Measurements from ENCODE around the gene EXOSC10.
A peak's percentile ranks its signal among the peaks of the same experiment; 100 is the strongest.

EXOSC10 gene

DNA sequence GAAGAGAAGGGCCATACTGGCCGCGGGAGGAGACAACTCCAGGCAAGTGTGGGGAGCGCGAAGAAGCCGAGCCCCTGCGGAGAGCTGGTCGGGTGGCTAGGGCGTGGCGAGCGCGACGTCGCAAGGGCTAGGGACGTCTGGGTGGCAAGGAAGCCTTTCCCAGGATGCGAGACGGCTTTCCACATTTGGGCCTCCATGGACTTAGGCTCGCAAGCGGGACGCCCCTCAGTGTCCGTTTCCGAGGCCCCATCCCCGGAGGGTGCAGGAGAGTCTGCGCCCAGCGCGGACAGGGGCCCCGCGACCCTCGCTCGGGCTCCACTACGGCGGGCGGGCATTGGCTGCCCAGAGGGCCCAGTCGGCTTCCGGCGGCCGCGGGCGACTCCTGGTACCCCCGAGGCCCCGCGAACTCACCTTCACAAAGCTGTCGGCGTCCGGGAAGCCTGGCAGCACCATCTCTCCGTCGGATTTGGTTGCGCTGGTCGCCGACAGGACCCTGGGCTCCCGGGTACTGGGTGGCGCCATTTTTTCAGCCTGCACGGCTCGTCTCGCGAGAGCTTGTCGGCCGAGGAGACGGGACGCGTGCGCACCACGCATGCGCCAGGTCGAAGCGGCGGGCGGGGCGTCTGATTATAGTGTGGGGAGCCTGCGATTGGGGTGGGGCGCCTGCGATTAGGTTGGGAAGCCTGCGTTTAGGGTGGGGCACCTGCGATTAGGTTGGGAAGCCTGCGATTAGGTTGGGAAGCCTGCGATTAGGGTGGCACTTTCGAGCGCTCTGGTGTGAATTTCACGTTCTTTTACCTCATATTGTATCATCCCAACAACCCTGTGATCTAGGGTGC lies at the start of gene EXOSC10:
TSS of gene EXOSC10 (minus strand) at position 560 of the 839 bp plus-strand sequence. CDS start at position 522, 38 bp downstream.
- in situ Hi-C loops (cut with MboI; ENCODE audit: low sequenced_read_pairs, unreplicated experiment), result no loop called here
- DNase-seq (ENCODE audit: low spot score), result peak; percentile 98
- TF ChIP-seq, protein P1, sequence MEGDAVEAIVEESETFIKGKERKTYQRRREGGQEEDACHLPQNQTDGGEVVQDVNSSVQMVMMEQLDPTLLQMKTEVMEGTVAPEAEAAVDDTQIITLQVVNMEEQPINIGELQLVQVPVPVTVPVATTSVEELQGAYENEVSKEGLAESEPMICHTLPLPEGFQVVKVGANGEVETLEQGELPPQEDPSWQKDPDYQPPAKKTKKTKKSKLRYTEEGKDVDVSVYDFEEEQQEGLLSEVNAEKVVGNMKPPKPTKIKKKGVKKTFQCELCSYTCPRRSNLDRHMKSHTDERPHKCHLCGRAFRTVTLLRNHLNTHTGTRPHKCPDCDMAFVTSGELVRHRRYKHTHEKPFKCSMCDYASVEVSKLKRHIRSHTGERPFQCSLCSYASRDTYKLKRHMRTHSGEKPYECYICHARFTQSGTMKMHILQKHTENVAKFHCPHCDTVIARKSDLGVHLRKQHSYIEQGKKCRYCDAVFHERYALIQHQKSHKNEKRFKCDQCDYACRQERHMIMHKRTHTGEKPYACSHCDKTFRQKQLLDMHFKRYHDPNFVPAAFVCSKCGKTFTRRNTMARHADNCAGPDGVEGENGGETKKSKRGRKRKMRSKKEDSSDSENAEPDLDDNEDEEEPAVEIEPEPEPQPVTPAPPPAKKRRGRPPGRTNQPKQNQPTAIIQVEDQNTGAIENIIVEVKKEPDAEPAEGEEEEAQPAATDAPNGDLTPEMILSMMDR (IDR thresholded peaks at IDR 0.05; ENCODE audit: borderline replicate concordance, control extremely low read depth, extremely low read depth, insufficient read depth, missing control alignments), result no peak

DNA sequence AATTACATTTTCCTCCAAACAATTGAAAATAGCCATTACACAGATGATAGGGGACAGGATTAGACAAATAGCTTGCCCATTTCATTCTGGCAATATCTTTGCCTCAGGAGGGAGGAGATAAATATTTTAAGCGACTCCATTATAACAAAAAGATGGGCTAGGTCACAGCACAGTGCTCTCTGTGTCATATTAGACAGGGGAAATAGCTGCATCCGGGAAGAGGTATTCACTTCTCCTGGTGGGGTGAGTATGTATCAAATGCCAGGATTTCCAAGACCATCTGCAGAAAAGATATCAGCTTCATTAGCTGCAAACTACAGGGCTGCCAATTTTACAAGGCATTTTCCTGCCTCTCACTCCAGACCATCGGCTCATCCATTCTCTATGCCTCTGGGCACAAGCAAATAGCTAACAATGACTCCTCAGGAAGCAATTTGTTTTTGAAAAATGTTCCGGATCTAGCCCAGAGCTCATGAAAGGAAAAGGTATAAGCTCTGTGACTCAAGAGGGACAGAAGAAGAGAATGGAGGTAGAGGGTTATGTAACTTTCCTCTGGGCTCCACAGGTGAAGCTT lies 47.6 kb upstream of the EXOSC10 start:
- TF ChIP-seq, protein P1 (IDR thresholded peaks at IDR 0.05; ENCODE audit: borderline replicate concordance, control extremely low read depth, extremely low read depth, insufficient read depth, missing control alignments), result no peak
- DNase-seq (ENCODE audit: low spot score), result no peak
- in situ Hi-C loops (cut with MboI; ENCODE audit: low sequenced_read_pairs, unreplicated experiment), result no loop called here

- TF ChIP-seq, protein P1 (IDR thresholded peaks at IDR 0.05; ENCODE audit: borderline replicate concordance, control extremely low read depth, extremely low read depth, insufficient read depth, missing control alignments), result no peak
- no peak for DNase-seq (ENCODE audit: low spot score)
- in situ Hi-C loops (cut with MboI; ENCODE audit: low sequenced_read_pairs, unreplicated experiment), result no loop called here
These were observed 46.1 kb upstream of the EXOSC10 start for GRCh38 chr1:11145741-11146140.

- in situ Hi-C loops (cut with MboI; ENCODE audit: low sequenced_read_pairs, unreplicated experiment), result no loop called here
- no peak for DNase-seq (ENCODE audit: low spot score)
- TF ChIP-seq, protein P1 (IDR thresholded peaks at IDR 0.05; ENCODE audit: borderline replicate concordance, control extremely low read depth, extremely low read depth, insufficient read depth, missing control alignments), result no peak
These were observed 45.0 kb upstream of the EXOSC10 start for GRCh38 chr1:11144570-11145256.

DNA sequence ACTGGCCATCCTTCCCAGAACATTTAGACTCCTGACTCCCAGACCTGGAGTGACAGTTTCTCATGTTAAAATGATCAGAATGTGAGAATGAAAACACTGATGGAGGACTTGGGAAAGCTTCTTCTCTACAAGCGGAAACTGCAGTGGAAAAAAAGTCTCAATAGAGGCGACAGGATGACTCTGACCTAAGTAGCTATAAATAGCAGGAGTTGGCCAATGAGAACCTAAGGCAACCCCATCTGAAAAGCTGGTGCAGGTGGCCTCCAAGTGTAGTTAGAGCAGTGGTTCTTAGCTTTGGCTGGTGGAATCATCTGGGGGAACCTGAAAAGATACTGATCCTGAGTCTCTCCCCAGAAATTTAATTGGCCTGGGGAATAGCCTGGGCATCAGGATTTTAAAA lies 44.2 kb upstream of the EXOSC10 start:
- TF ChIP-seq, protein P1 (IDR thresholded peaks at IDR 0.05; ENCODE audit: borderline replicate concordance, control extremely low read depth, extremely low read depth, insufficient read depth, missing control alignments), result no peak
- DNase-seq (ENCODE audit: low spot score), result no peak
- in situ Hi-C loops (cut with MboI; ENCODE audit: low sequenced_read_pairs, unreplicated experiment), result no loop called here

DNA sequence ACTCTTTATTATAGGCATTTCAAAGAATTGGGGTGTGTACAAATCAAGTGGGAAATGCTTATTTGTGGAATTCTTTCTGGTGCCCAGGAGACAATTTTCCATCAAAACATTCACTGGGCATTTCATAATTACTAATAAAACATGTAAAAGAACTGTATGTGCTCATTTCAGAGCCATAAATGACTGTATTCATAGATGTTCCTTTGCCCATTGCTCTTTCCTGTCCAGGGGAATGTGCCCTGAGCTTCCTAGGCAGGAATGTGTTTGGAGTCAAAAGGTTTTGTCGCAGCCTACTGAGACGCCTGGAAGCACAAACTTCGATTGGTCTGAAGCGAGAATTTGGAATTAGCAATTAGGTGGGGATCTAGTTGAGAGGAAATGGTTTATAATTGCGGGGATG lies 43.7 kb upstream of the EXOSC10 start:
- no peak for DNase-seq (ENCODE audit: low spot score)
- TF ChIP-seq, protein P1 (IDR thresholded peaks at IDR 0.05; ENCODE audit: borderline replicate concordance, control extremely low read depth, extremely low read depth, insufficient read depth, missing control alignments), result no peak
- in situ Hi-C loops (cut with MboI; ENCODE audit: low sequenced_read_pairs, unreplicated experiment), result no loop called here

All from GM13976 (cell line).